DND-41 (cell line): Measurements from ENCODE around the gene CCDC174.

ENCODE experiments used
- CTCF ChIP-seq: IDR thresholded peaks from 2 replicates; pipeline ENCODE4 v1.5.1; 2012; ENCODE audit warnings: borderline replicate concordance, low read length, moderate library complexity, mild to moderate bottlenecking; ENCODE audit not compliant: poor library complexity, severe bottlenecking; ENCODE audit errors: extremely low read depth
- EZH2 ChIP-seq: IDR thresholded peaks from 3 replicates; pipeline ENCODE4 v1.6.1; 2012; ENCODE audit warnings: borderline replicate concordance, low read depth, mild to moderate bottlenecking, moderate library complexity, low read length, inconsistent platforms; ENCODE audit not compliant: severe bottlenecking

GRCh38 chr3:14627815-14628214, 23.7 kb upstream of the CCDC174 start:
- TF ChIP-seq CTCF = no peak
- no peak for TF ChIP-seq EZH2
